Endothelial cell of umbilical vein (primary cell): Measurements from ENCODE around the gene PRRG1. TPM values are rescaled to one million over a fixed set of nuclear protein-coding genes. Genes with fewer than 3 reads are reported as not detected.
A peak's percentile ranks its signal among the peaks of the same experiment; 100 is the strongest.

ENCODE experiments used
- BruUV-seq: library from RNA; stranded (reverse); fragments of 400-500 nt; replicated peaks from 2 replicates; lab custom pipeline; 2021; lab: Mats Ljungman, UMichigan
- CTCF ChIA-PET: fragments of 300-600, 350-600 bp; sonication (Branson Sonifier 250); formaldehyde crosslinking; loops from one replicate; lab custom pipeline; 2021; ENCODE audit warnings: antibody characterized with exemption, inconsistent platforms; lab: Charles Lee
- POLR2A ChIA-PET: fragments of 300-600, 350-600 bp; sonication (Branson Sonifier 250); formaldehyde crosslinking; loops from one replicate; lab custom pipeline; 2021; ENCODE audit warnings: antibody characterized with exemption, inconsistent platforms; lab: Charles Lee
- DNase-seq: peaks from one replicate; pipeline ENCODE4 v3.0.0-alpha.2; 2011; ENCODE audit warnings: low read depth, low spot score
- FAIRE-seq: peaks from 2 replicates; lab custom pipeline; 2011; peaks lifted over from hg19 to GRCh38; lab: Jason Lieb, UNC
- H2AFZ ChIP-seq: 2 replicates; pipeline ENCODE4 v1.6.0; 2012; ENCODE audit warnings: low read depth, low read length, control low read depth, inconsistent platforms
- H3K27ac ChIP-seq: 2 replicates; pipeline ENCODE4 v1.5.1; 2011; ENCODE audit warnings: low read depth, mild to moderate bottlenecking, control low read depth, low read length, moderate library complexity; ENCODE audit not compliant: insufficient read depth
- H3K27me3 ChIP-seq, 2 experiments: 2 replicates each; pipeline versions ENCODE4 v1.6.0 to v1.6.1; 2011; ENCODE audit warnings: low read length in 2 of 2, mixed read lengths in 1 of 2; ENCODE audit not compliant: control insufficient read depth in 2 of 2, insufficient read depth in 2 of 2
- H3K36me3 ChIP-seq, 2 experiments: 2 replicates in 1 of 2; 3 replicates in 1 of 2; pipeline ENCODE4 v1.5.1; 2011; ENCODE audit warnings: low read length in 2 of 2, mild to moderate bottlenecking in 1 of 2, moderate library complexity in 1 of 2; ENCODE audit not compliant: control insufficient read depth in 2 of 2, insufficient read depth in 2 of 2; ENCODE audit errors: extremely low read depth in 1 of 2
- H3K4me1 ChIP-seq: 3 replicates; pipeline ENCODE4 v1.5.1; 2011; ENCODE audit warnings: mild to moderate bottlenecking, low read length; ENCODE audit not compliant: control insufficient read depth, insufficient read depth; ENCODE audit errors: extremely low read depth
- H3K4me2 ChIP-seq: 2 replicates; pipeline ENCODE4 v1.6.1; 2011; ENCODE audit warnings: low read length, control low read depth, mixed read lengths; ENCODE audit not compliant: insufficient read depth
- H3K4me3 ChIP-seq, 3 experiments: fragments of 200-600 bp in 1 of 3; sonication (generic), shearing (Covaris generic) in 1 of 3; replicated peaks in 1 of 3; 2 replicates each; pipeline ENCODE4 v1.5.1; 2011 to 2016; ENCODE audit warnings: control low read depth in 3 of 3, low read length in 3 of 3, mild to moderate bottlenecking in 2 of 3, inconsistent platforms in 1 of 3, low read depth in 1 of 3, moderate library complexity in 1 of 3; ENCODE audit not compliant: insufficient read depth in 1 of 3
- H3K79me2 ChIP-seq: 2 replicates; pipeline ENCODE4 v1.6.0; 2012; ENCODE audit warnings: low read length, inconsistent platforms; ENCODE audit not compliant: control insufficient read depth, insufficient read depth
- H3K9ac ChIP-seq: replicated peaks from 2 replicates; pipeline ENCODE3; 2011; ENCODE audit warnings: low read length, control low read depth; ENCODE audit not compliant: insufficient read depth; ENCODE audit errors: extremely low read depth
- H3K9me1 ChIP-seq: replicated peaks from 3 replicates; pipeline ENCODE4 v1.6.0; 2011; ENCODE audit warnings: mild to moderate bottlenecking, low read length; ENCODE audit not compliant: control insufficient read depth, insufficient read depth; ENCODE audit errors: extremely low read depth
- H3K9me3 ChIP-seq: replicated peaks from 2 replicates; pipeline ENCODE4 v1.5.1; 2012; ENCODE audit warnings: low read length, inconsistent platforms; ENCODE audit not compliant: control insufficient read depth, insufficient read depth
- H4K20me1 ChIP-seq: replicated peaks from 2 replicates; pipeline ENCODE3; 2011; ENCODE audit warnings: mild to moderate bottlenecking, low read length; ENCODE audit not compliant: control insufficient read depth, insufficient read depth; ENCODE audit errors: extremely low read depth
- EZH2 ChIP-seq: IDR thresholded peaks from 2 replicates; pipeline ENCODE4 v1.6.1; 2012; ENCODE audit warnings: borderline replicate concordance, low read depth, mild to moderate bottlenecking, moderate library complexity, low read length, inconsistent platforms; ENCODE audit not compliant: severe bottlenecking
- FOS ChIP-seq: IDR thresholded peaks from 2 replicates; pipeline ENCODE4 v1.6.1; 2011; ENCODE audit warnings: mild to moderate bottlenecking, low read length, moderate library complexity, borderline replicate concordance; ENCODE audit not compliant: insufficient read depth
- GATA2 ChIP-seq: IDR thresholded peaks from 2 replicates; pipeline ENCODE4 v1.7.0; 2011; ENCODE audit warnings: low read depth, mild to moderate bottlenecking, moderate library complexity, mixed read lengths, low read length; ENCODE audit not compliant: insufficient read length, insufficient read depth
- JUN ChIP-seq: IDR thresholded peaks from 2 replicates; pipeline ENCODE4 v1.6.1; 2011; ENCODE audit warnings: borderline replicate concordance, low read depth; ENCODE audit not compliant: insufficient read length, insufficient read depth
- MYC ChIP-seq: IDR thresholded peaks from one replicate; pipeline ENCODE4 v1.6.1; 2011; ENCODE audit warnings: mild to moderate bottlenecking, low read depth, low read length
- POLR2A ChIP-seq: IDR thresholded peaks from 2 replicates; pipeline ENCODE4 v1.6.1; 2012; ENCODE audit warnings: low read depth, mild to moderate bottlenecking, control low read depth, low read length
- POLR2AphosphoS5 ChIP-seq: IDR thresholded peaks from 2 replicates; pipeline ENCODE4 v1.6.1; 2012; ENCODE audit warnings: low read depth, mild to moderate bottlenecking, control low read depth, low read length, moderate library complexity; ENCODE audit not compliant: insufficient read depth
- dilution Hi-C: fragments of 300-500 bp; cut with MboI; formaldehyde crosslinking; loops from one replicate; pipeline ENCODE4 v1.15.0; 2019; ENCODE audit warnings: low sequenced_read_pairs; ENCODE audit not compliant: extremely low pct_ligation_motif_present
- intact Hi-C: fragments of 100-400 bp; cut with micrococcal nuclease; formaldehyde crosslinking; loops from one replicate; pipeline ENCODE4 v1.10.0; 2022
- polyA plus RNA-seq, 4 experiments: library from polyadenylated mRNA; depleted of rRNA in 3 of 4; stranded (reverse) in 3 of 4; unstranded in 1 of 4; fragments of >200 nt; gene quantifications; 2 replicates each; pipeline versions ENCODE4 v1.2.1 to v1.2.3, GENCODE V29; 2011 to 2012; ENCODE audit warnings: missing spikeins in 1 of 4
- total RNA-seq: library from RNA; stranded (reverse); gene quantifications from 2 replicates; pipeline ENCODE4 v1.2.3, GENCODE V29; 2021
- TF ChIP-seq, protein P1 (sequence below), 2 donors: IDR thresholded peaks; 1 replicate in 1 of 2; 2 replicates in 1 of 2; pipeline ENCODE4 v1.5.1; 2011; ENCODE audit warnings: low read length in 2 of 2, mild to moderate bottlenecking in 2 of 2, moderate library complexity in 2 of 2, control low read depth in 1 of 2, inconsistent platforms in 1 of 2, low read depth in 1 of 2; ENCODE audit not compliant: insufficient read depth in 1 of 2; ENCODE audit errors: extremely low read depth in 1 of 2
- TF ChIP-seq, protein P2 (sequence below): IDR thresholded peaks from 2 replicates; pipeline ENCODE4 v1.6.1; 2011; ENCODE audit not compliant: insufficient read depth, insufficient read length

Gene PRRG1
- total and polyA plus RNA-seq, 2 donors (not counting 3 experiments of a cell fraction or from before 2014, with no cell fraction given), result 37.6 to 46.3 TPM

DNA sequence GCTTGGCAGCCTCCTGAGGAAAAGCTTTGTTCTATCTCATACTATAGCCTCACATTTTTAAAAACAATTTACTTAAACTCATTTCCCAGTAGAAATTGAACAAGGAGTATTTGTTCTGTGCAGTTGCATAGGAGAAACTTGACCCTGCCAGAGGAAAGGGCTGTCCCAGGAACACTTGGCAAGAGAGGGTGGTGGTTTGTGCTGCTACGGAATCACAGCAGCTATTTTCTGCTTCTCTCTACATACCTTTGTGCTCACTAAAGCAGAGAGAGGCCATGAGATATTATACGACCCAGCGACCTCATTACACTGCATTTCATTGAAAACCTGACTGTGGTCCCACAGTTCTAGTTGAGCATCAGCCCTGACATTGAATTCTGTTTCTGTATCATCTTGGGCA is 139.2 kb downstream of the PRRG1 start:
- no peaks in the 10 kb centered on the region for H3K36me3 ChIP-seq
- no peak overlapping the region for H3K4me3 ChIP-seq
- no peak for DNase-seq
- no peak overlapping the region for H3K9ac ChIP-seq
- no peaks in the 10 kb centered on the region for H3K79me2 ChIP-seq
- H4K20me1 ChIP-seq, result no peaks in the 10 kb centered on the region
- CTCF ChIA-PET, result no interaction called here
- H3K27ac ChIP-seq, result no peak overlapping the region
- no peak for FAIRE-seq
- intact Hi-C loops, result no loop called here
- H3K27me3 ChIP-seq, result no peaks in the 10 kb centered on the region
- H3K4me2 ChIP-seq, result no peak overlapping the region
- POLR2A ChIA-PET, result no interaction called here
- H2AFZ ChIP-seq, result no peak overlapping the region
- dilution Hi-C loops, result no loop called here
- TSS peak; percentile 12 for BruUV-seq
- no peaks in the 10 kb centered on the region for H3K9me1 ChIP-seq
- no peaks in the 10 kb centered on the region for H3K9me3 ChIP-seq
- no peaks in the 10 kb centered on the region for H3K4me1 ChIP-seq
- no peak for TF ChIP-seq MYC
- TF ChIP-seq, protein P1, sequence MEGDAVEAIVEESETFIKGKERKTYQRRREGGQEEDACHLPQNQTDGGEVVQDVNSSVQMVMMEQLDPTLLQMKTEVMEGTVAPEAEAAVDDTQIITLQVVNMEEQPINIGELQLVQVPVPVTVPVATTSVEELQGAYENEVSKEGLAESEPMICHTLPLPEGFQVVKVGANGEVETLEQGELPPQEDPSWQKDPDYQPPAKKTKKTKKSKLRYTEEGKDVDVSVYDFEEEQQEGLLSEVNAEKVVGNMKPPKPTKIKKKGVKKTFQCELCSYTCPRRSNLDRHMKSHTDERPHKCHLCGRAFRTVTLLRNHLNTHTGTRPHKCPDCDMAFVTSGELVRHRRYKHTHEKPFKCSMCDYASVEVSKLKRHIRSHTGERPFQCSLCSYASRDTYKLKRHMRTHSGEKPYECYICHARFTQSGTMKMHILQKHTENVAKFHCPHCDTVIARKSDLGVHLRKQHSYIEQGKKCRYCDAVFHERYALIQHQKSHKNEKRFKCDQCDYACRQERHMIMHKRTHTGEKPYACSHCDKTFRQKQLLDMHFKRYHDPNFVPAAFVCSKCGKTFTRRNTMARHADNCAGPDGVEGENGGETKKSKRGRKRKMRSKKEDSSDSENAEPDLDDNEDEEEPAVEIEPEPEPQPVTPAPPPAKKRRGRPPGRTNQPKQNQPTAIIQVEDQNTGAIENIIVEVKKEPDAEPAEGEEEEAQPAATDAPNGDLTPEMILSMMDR (IDR thresholded peaks at IDR 0.05; ENCODE audit: extremely low read depth in 1 of 2, insufficient read depth in 1 of 2, low read depth in 1 of 2, low read length in 2 of 2), result no peak
- TF ChIP-seq POLR2AphosphoS5, result no peak
- no peak for TF ChIP-seq EZH2
- TF ChIP-seq, protein P2, sequence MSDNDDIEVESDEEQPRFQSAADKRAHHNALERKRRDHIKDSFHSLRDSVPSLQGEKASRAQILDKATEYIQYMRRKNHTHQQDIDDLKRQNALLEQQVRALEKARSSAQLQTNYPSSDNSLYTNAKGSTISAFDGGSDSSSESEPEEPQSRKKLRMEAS, result no peak
- TF ChIP-seq FOS, result no peak
- no peak for TF ChIP-seq JUN
- TF ChIP-seq POLR2A, result no peak
- TF ChIP-seq GATA2, result no peak
